Duodenal mucosa (tissue), 2 donors: Measurements from ENCODE around the gene LPIN3.
A peak's percentile ranks its signal among the peaks of the same experiment; 100 is the strongest.

Source experiments
- H3K27ac ChIP-seq: one replicate; pipeline ENCODE4 v1.7.0; 2013; ENCODE audit warnings: low read depth, low read length
- H3K27me3 ChIP-seq, 2 donors: one replicate each; pipeline ENCODE4 v1.7.0; 2013; ENCODE audit warnings: low read length in 2 of 2, control low read depth in 1 of 2; ENCODE audit not compliant: insufficient read depth in 2 of 2, control insufficient read depth in 1 of 2
- H3K36me3 ChIP-seq, 2 donors: one replicate each; pipeline ENCODE4 v1.7.0; 2013; ENCODE audit warnings: low read length in 2 of 2, control low read depth in 1 of 2; ENCODE audit not compliant: insufficient read depth in 2 of 2, control insufficient read depth in 1 of 2
- H3K4me1 ChIP-seq, 2 donors: one replicate each; pipeline ENCODE4 v1.7.0; 2013; ENCODE audit warnings: low read length in 2 of 2, control low read depth in 1 of 2; ENCODE audit not compliant: insufficient read depth in 2 of 2, control insufficient read depth in 1 of 2
- H3K4me3 ChIP-seq, 2 donors: one replicate each; pipeline ENCODE4 v1.7.0; 2013; ENCODE audit warnings: low read length in 2 of 2, low read depth in 1 of 2
- H3K9ac ChIP-seq, 2 donors: one replicate each; pipeline ENCODE4 v1.7.0; 2013; ENCODE audit warnings: low read length in 2 of 2, low read depth in 1 of 2
- H3K9me3 ChIP-seq, 2 donors: one replicate each; pipeline ENCODE4 v1.7.0; 2013; ENCODE audit warnings: low read length in 2 of 2, control low read depth in 1 of 2; ENCODE audit not compliant: control insufficient read depth in 1 of 2

Gene LPIN3

GRCh38 chr20:41320441-41320840 lies 20.2 kb upstream of the LPIN3 start:
- Histone ChIP-seq H3K27ac (no peak overlapping the region), H3K9ac (no peak overlapping the region)

GRCh38 chr20:41320976-41321375 lies 19.6 kb upstream of the LPIN3 start:
- Histone ChIP-seq H3K9ac (no peak overlapping the region), H3K4me3 (no peak overlapping the region), H3K9me3 (no peaks in the 10 kb centered on the region), H3K4me1 (peaks cover 13 to 25% of the 10 kb centered on the region in 2 donors), H3K27ac (no peak overlapping the region), H3K27me3 (no peaks in the 10 kb centered on the region), H3K36me3 (no peaks in the 10 kb centered on the region)

More at GRCh38 chr20:41320441-41320840, 20.2 kb upstream of the LPIN3 start:
- Histone ChIP-seq H3K9me3 (no peaks in the 10 kb centered on the region), H3K4me1 (peaks cover 15 to 26% of the 10 kb centered on the region in 2 donors), H3K4me3 (no peak overlapping the region), H3K36me3 (no peaks in the 10 kb centered on the region), H3K27me3 (no peaks in the 10 kb centered on the region)

GRCh38 chr20:41327178-41327577 lies 13.4 kb upstream of the LPIN3 start:
- no peaks in the 10 kb centered on the region for H3K27me3 ChIP-seq
- no peak overlapping the region for H3K9ac ChIP-seq
- no peak overlapping the region for H3K27ac ChIP-seq
- H3K36me3 ChIP-seq = no peaks in the 10 kb centered on the region
- no peak overlapping the region for H3K4me3 ChIP-seq
- H3K4me1 ChIP-seq = peaks cover 6 to 8% of the 10 kb centered on the region in 2 donors
- H3K9me3 ChIP-seq = no peaks in the 10 kb centered on the region

- peak overlapping the region in 1 of 2 donors; percentile 18 for H3K4me3 ChIP-seq
- H3K9me3 ChIP-seq = no peaks in the 10 kb centered on the region
- no peaks in the 10 kb centered on the region for H3K36me3 ChIP-seq
- peak overlapping the region; percentile 4 for H3K27ac ChIP-seq
- H3K9ac ChIP-seq = no peak overlapping the region
- peaks cover 6 to 8% of the 10 kb centered on the region in 2 donors for H3K4me1 ChIP-seq
- H3K27me3 ChIP-seq = no peaks in the 10 kb centered on the region
Observed at GRCh38 chr20:41329435-41330342, 10.9 kb upstream of the LPIN3 start.

- Histone ChIP-seq H3K27me3 (no peaks in the 10 kb centered on the region), H3K4me3 (no peak overlapping the region), H3K4me1 (peaks cover 6 to 8% of the 10 kb centered on the region in 2 donors), H3K27ac (no peak overlapping the region), H3K36me3 (no peaks in the 10 kb centered on the region), H3K9me3 (no peaks in the 10 kb centered on the region), H3K9ac (no peak overlapping the region)
Observed at GRCh38 chr20:41330343-41330720, 10.3 kb upstream of the LPIN3 start.

GRCh38 chr20:41330941-41331340 lies 9.7 kb upstream of the LPIN3 start:
- Histone ChIP-seq H3K4me1 (peaks cover 6 to 8% of the 10 kb centered on the region in 2 donors), H3K27me3 (no peaks in the 10 kb centered on the region), H3K27ac (no peak overlapping the region), H3K9ac (no peak overlapping the region), H3K9me3 (no peaks in the 10 kb centered on the region), H3K4me3 (no peak overlapping the region), H3K36me3 (no peaks in the 10 kb centered on the region)

- no peak overlapping the region for H3K27ac ChIP-seq
- no peak overlapping the region for H3K9ac ChIP-seq
- H3K4me1 ChIP-seq = peaks cover 6 to 8% of the 10 kb centered on the region in 2 donors
- no peaks in the 10 kb centered on the region for H3K36me3 ChIP-seq
- no peak overlapping the region for H3K4me3 ChIP-seq
- no peaks in the 10 kb centered on the region for H3K27me3 ChIP-seq
- H3K9me3 ChIP-seq = no peaks in the 10 kb centered on the region
Observed at GRCh38 chr20:41331731-41332130, 8.9 kb upstream of the LPIN3 start.

GRCh38 chr20:41334036-41334435 lies 6.6 kb upstream of the LPIN3 start:
- Histone ChIP-seq H3K9ac (no peak overlapping the region), H3K27ac (no peak overlapping the region), H3K4me1 (peaks cover 3 to 8% of the 10 kb centered on the region in 2 donors), H3K27me3 (no peaks in the 10 kb centered on the region), H3K9me3 (no peaks in the 10 kb centered on the region), H3K4me3 (no peak overlapping the region), H3K36me3 (no peaks in the 10 kb centered on the region)

GRCh38 chr20:41334443-41335421 lies 5.9 kb upstream of the LPIN3 start:
- no peaks in the 10 kb centered on the region for H3K27me3 ChIP-seq
- H3K36me3 ChIP-seq = no peaks in the 10 kb centered on the region
- no peaks in the 10 kb centered on the region for H3K9me3 ChIP-seq
- H3K4me1 ChIP-seq = peaks cover 2 to 4% of the 10 kb centered on the region in 2 donors
- peak overlapping the region; percentile 56 for H3K27ac ChIP-seq
- H3K4me3 ChIP-seq = no peak overlapping the region
- H3K9ac ChIP-seq = no peak overlapping the region

GRCh38 chr20:41335591-41335990 lies 5.0 kb upstream of the LPIN3 start:
- Histone ChIP-seq H3K36me3 (no peaks in the 10 kb centered on the region), H3K4me3 (no peak overlapping the region), H3K27ac (no peak overlapping the region), H3K9ac (no peak overlapping the region), H3K9me3 (no peaks in the 10 kb centered on the region), H3K27me3 (no peaks in the 10 kb centered on the region), H3K4me1 (peaks cover 3 to 5% of the 10 kb centered on the region in 2 donors)
